Natural killer cell (primary cell): ENCODE measurements around the gene NACAD. TPM values are rescaled to one million over a fixed set of nuclear protein-coding genes. Genes with fewer than 3 reads are reported as not detected.

ENCODE experiments used
- ATAC-seq, 3 donors: fragments of 150-1000 bp in 2 of 3; fragments of 200-7000 bp in 1 of 3; cut with Tn5 transposase; 1 replicate in 1 of 3; 2 replicates in 2 of 3; pipeline ENCODE4 v1.10.0; 2021; ENCODE audit warnings: mild to moderate bottlenecking in 2 of 3, moderate library complexity in 2 of 3
- DNase-seq, 2 donors: peaks; one replicate each; pipeline versions ENCODE4 v3.0.0 to v3.0.0-alpha.2; 2013 to 2021; ENCODE audit warnings: mixed read lengths in 1 of 2
- H3K27ac ChIP-seq: one replicate; pipeline ENCODE4 v1.5.1; 2013; ENCODE audit warnings: mild to moderate bottlenecking, low read length
- H3K27me3 ChIP-seq: one replicate; pipeline ENCODE4 v1.6.1; 2013; ENCODE audit warnings: low read length; ENCODE audit not compliant: control insufficient read depth, insufficient read depth
- H3K36me3 ChIP-seq: one replicate; pipeline ENCODE4 v1.6.1; 2013; ENCODE audit warnings: low read length; ENCODE audit not compliant: control insufficient read depth, insufficient read depth
- H3K4me1 ChIP-seq: one replicate; pipeline ENCODE4 v1.6.1; 2013; ENCODE audit warnings: low read length; ENCODE audit not compliant: control insufficient read depth, insufficient read depth
- H3K4me3 ChIP-seq: one replicate; pipeline ENCODE4 v1.5.1; 2013; ENCODE audit warnings: low read length
- H3K9me3 ChIP-seq: one replicate; pipeline ENCODE4 v1.6.1; 2013; ENCODE audit warnings: low read length; ENCODE audit not compliant: control insufficient read depth, insufficient read depth
- H3K27ac Mint-ChIP-seq, 2 donors: one replicate each; pipeline ENCODE4 v1.8.0; 2022; ENCODE audit warnings: mild to moderate bottlenecking in 2 of 2, mixed read lengths in 2 of 2, moderate library complexity in 1 of 2
- H3K27me3 Mint-ChIP-seq, 2 donors: one replicate each; pipeline ENCODE4 v1.8.0; 2022; ENCODE audit warnings: low read depth in 2 of 2, mixed read lengths in 2 of 2
- H3K36me3 Mint-ChIP-seq: one replicate; pipeline ENCODE4 v1.8.0; 2022; ENCODE audit warnings: mixed read lengths
- H3K4me1 Mint-ChIP-seq, 2 donors: one replicate each; pipeline ENCODE4 v1.8.0; 2022; ENCODE audit warnings: mixed read lengths in 2 of 2
- H3K4me3 Mint-ChIP-seq: one replicate; pipeline ENCODE4 v1.8.0; 2022; ENCODE audit warnings: mild to moderate bottlenecking, moderate library complexity, mixed read lengths
- H3K9me3 Mint-ChIP-seq, 2 donors: one replicate each; pipeline ENCODE4 v1.8.0; 2022; ENCODE audit warnings: mixed read lengths in 2 of 2
- CTCF ChIP-seq: fragments of 200-600 bp; IDR thresholded peaks from one replicate; pipeline ENCODE4 v1.8.0; 2022; ENCODE audit warnings: antibody characterized with exemption
- WGBS: methylation state at CpG from one replicate; pipeline ENCODE4 v1.1.7; 2013; ENCODE audit warnings: missing lambda C conversion rate; ENCODE audit not compliant: insufficient coverage; 5-methylcytosine and 5-hydroxymethylcytosine counted together
- intact Hi-C: fragments of 100-400 bp; cut with micrococcal nuclease; formaldehyde crosslinking; loops from one replicate; pipeline ENCODE4 v1.14.2; 2022
- total RNA-seq, 4 donors: library from RNA; stranded (reverse); fragments of 120-200 nt in 1 of 4; gene quantifications; one replicate each; pipeline versions ENCODE4 v1.2.3 to v1.2.4, GENCODE V29; 2013 to 2022

NACAD gene
- total RNA-seq, 3 donors from 2014 or later (not counting 1 experiment from before 2014, with no cell fraction given) = 0.75 to 1.7 (median 0.78) TPM

- Mint-ChIP-seq H3K27me3 (no peaks in the 10 kb centered on the region), H3K4me3 (peak overlapping the region; percentile 40), H3K9me3 (no peaks in the 10 kb centered on the region), H3K27ac (peak overlapping the region; percentile 56 to 70), H3K36me3 (no peaks in the 10 kb centered on the region), H3K4me1 (peaks cover 45 to 76% of the 10 kb centered on the region in 2 donors)
- Histone ChIP-seq H3K27ac (no peak overlapping the region), H3K27me3 (no peaks in the 10 kb centered on the region), H3K4me3 (no peak overlapping the region), H3K36me3 (peaks cover 54% of the 10 kb centered on the region), H3K4me1 (peaks cover 48% of the 10 kb centered on the region), H3K9me3 (no peaks in the 10 kb centered on the region)
- 92% methylated on average over 9 of the region's 9 CpGs for WGBS
- ATAC-seq = no peak
- intact Hi-C loops = loop anchor here (5.0 to 10.0 kb wide), 2 partner anchors 53 to 60 kb away; no protein-coding TSS in a partner anchor
- no peak for TF ChIP-seq CTCF
- no peak for DNase-seq
Observed at GRCh38 chr7:45077579-45077978, 11.2 kb downstream of the NACAD start.

DNA sequence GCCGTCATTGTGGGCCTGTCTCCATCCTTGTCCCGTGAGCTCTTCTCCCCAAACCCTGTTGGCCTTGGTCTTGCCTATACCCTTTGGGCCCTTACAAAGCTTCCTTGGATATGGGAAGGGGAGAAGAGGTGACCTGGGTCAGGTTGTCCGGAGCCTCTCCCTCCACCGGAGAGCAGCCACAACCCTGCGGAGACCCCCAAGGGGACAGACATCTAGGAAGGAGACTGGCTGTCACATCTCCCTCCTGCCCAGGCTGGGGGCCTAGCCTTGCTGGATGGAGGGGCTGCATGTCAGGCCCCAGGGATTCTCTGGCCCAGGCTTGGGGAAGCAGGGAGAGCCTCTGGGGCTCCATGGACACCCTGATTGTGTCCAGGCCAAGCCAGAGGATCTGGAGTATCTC lies 11.8 kb downstream of the NACAD start:
- Mint-ChIP-seq H3K9me3 (no peaks in the 10 kb centered on the region), H3K36me3 (no peaks in the 10 kb centered on the region), H3K4me3 (peak overlapping the region; percentile 40), H3K27me3 (no peaks in the 10 kb centered on the region), H3K4me1 (peaks cover 51 to 80% of the 10 kb centered on the region in 2 donors), H3K27ac (peak overlapping the region; percentile 56 to 70)
- no peak for TF ChIP-seq CTCF
- no peak for DNase-seq
- 94% methylated on average over 5 of the region's 5 CpGs for WGBS
- H3K4me1 ChIP-seq = peaks cover 54% of the 10 kb centered on the region
- no peak overlapping the region for H3K4me3 ChIP-seq
- no peaks in the 10 kb centered on the region for H3K27me3 ChIP-seq
- H3K36me3 ChIP-seq = peaks cover 61% of the 10 kb centered on the region
- no peak for ATAC-seq
- H3K9me3 ChIP-seq = no peaks in the 10 kb centered on the region
- intact Hi-C loops = loop anchor here (5.0 to 10.0 kb wide), 2 partner anchors 52 to 60 kb away; no protein-coding TSS in a partner anchor
- H3K27ac ChIP-seq = no peak overlapping the region

- H3K4me1 ChIP-seq = peaks cover 55% of the 10 kb centered on the region
- H3K9me3 Mint-ChIP-seq = no peaks in the 10 kb centered on the region
- H3K27ac Mint-ChIP-seq = peak overlapping the region; percentile 56 to 92
- no peaks in the 10 kb centered on the region for H3K9me3 ChIP-seq
- DNase-seq = no peak
- 90% methylated on average over 33 of the region's 35 CpGs for WGBS
- H3K27me3 ChIP-seq = no peaks in the 10 kb centered on the region
- no peak for ATAC-seq
- no peaks in the 10 kb centered on the region for H3K36me3 Mint-ChIP-seq
- H3K4me3 ChIP-seq = no peak overlapping the region
- no peak for TF ChIP-seq CTCF
- H3K4me3 Mint-ChIP-seq = peak overlapping the region; percentile 21
- H3K27me3 Mint-ChIP-seq = no peaks in the 10 kb centered on the region
- intact Hi-C loops = loop anchor here (5.0 to 10.0 kb wide), 2 partner anchors 51 to 61 kb away; no protein-coding TSS in a partner anchor
- H3K27ac ChIP-seq = no peak overlapping the region
- peaks cover 69% of the 10 kb centered on the region for H3K36me3 ChIP-seq
- H3K4me1 Mint-ChIP-seq = peaks cover 58 to 87% of the 10 kb centered on the region in 2 donors
Observed at GRCh38 chr7:45075871-45076796, 12.6 kb downstream of the NACAD start.
